ENCODE results near the gene RNF183.

The RNF183 gene

DNA sequence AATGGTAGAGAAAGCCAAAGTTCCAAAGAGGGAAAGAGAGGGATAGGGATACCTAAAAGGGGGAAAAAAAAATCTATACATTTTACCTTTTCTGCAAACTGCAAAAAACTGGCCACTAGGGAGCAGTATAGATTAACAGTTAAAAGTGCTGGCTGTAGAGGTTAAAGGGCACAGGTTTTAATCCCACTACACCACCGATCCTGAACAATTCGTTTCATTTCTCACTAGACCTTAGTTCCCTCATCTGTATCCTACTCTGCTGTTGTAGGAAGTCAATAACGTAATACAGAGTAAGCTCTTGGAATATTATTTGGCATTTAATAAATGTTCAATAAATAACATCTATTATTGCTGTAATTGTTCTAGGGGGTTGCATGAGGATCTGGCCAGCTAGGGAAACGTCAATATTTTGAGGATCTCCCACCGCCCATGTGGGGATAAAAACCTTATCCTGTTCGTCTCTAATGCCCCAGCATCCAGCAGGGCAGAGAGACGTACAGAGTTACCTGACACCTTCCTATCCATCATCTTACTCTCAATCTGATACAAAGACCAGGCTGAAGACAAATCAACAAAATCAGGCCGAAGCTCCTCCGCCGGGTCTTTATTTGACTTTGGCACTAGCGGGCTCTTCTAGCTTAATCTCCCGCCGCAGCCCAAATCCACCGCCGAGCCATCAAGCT, 28.6 kb downstream of the RNF183 start:
- peak; percentile 65 for TF ChIP-seq CTCF (IDR thresholded peaks at IDR 0.05)
- Histone ChIP-seq H3K9me3 (no peaks in the 10 kb centered on the region), H3K4me3 (ENCODE audit: low read depth in 1 of 2, low read length in 1 of 2) (peak overlapping the region; percentile 87 to 97), H3K27ac (peak overlapping the region; percentile 89), H3K27me3 (no peaks in the 10 kb centered on the region), H3K4me1 (ENCODE audit: control insufficient read depth in 1 of 2, insufficient read depth in 1 of 2, low read depth in 1 of 2, low read length in 1 of 2) (peaks cover 19% of the 10 kb centered on the region in 2 experiments), H3K36me3 (peaks cover 53% of the 10 kb centered on the region)

DNA sequence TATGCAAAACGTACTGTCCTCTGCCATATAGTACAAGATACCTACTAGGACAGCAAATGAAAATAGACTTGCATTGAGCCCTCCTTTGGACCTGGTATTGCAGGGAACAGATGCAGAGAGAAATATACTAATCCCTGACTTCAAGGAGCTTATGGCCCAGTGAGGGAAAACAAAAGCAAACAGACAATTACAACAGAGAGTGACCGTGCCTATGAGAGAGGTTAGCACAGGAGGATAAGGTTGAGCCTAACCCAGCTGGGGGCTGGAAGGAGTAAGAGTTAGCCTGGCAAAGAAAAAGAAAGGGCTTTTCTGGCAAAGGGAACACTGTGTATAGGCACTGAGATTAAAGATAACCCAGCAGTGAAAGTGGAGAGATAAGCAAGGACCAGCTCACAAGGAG, 33.3 kb downstream of the RNF183 start:
- Histone ChIP-seq H3K9me3 (no peaks in the 10 kb centered on the region), H3K27me3 (no peaks in the 10 kb centered on the region), H3K27ac (no peak overlapping the region), H3K4me3 (ENCODE audit: low read depth in 1 of 2, low read length in 1 of 2) (no peak overlapping the region), H3K4me1 (ENCODE audit: control insufficient read depth in 1 of 2, insufficient read depth in 1 of 2, low read depth in 1 of 2, low read length in 1 of 2) (peaks cover 9 to 10% of the 10 kb centered on the region in 2 experiments), H3K36me3 (peaks cover 60% of the 10 kb centered on the region)
- TF ChIP-seq CTCF (IDR thresholded peaks at IDR 0.05), result no peak

DNA sequence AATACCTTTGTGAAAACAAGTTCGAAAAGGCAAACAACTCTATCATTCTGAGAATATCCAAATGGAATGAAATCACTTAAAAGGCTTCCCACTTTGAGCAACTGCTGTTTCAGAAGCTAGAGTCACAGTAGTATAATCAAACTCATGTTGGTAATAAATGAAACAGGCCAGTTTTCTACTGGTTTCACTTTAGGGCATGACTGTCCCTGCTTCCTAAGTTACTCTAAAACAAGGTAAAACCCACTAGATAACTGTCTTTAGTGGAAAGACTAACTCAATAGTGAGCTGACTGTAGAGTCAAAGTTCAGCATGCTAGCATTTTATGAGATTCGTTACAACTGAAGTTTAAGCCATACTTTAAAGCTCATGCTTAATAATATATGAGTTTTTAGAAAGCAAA, 33.8 kb downstream of the RNF183 start:
- H3K27me3 ChIP-seq, result no peaks in the 10 kb centered on the region
- H3K4me1 ChIP-seq (ENCODE audit: control insufficient read depth in 1 of 2, insufficient read depth in 1 of 2, low read depth in 1 of 2, low read length in 1 of 2), result peaks cover 4 to 5% of the 10 kb centered on the region in 2 experiments
- no peak overlapping the region for H3K4me3 ChIP-seq (ENCODE audit: low read depth in 1 of 2, low read length in 1 of 2)
- peaks cover 60% of the 10 kb centered on the region for H3K36me3 ChIP-seq
- no peak overlapping the region for H3K27ac ChIP-seq
- no peaks in the 10 kb centered on the region for H3K9me3 ChIP-seq
- no peak for TF ChIP-seq CTCF (IDR thresholded peaks at IDR 0.05)

- Histone ChIP-seq H3K36me3 (peaks cover 58% of the 10 kb centered on the region), H3K27me3 (no peaks in the 10 kb centered on the region), H3K4me3 (ENCODE audit: low read depth in 1 of 2, low read length in 1 of 2) (no peak overlapping the region), H3K4me1 (ENCODE audit: control insufficient read depth in 1 of 2, insufficient read depth in 1 of 2, low read depth in 1 of 2, low read length in 1 of 2) (no peaks in the 10 kb centered on the region), H3K27ac (no peak overlapping the region), H3K9me3 (no peaks in the 10 kb centered on the region)
- TF ChIP-seq CTCF (IDR thresholded peaks at IDR 0.05), result no peak
Observed at GRCh38 chr9:113267911-113268566, 35.1 kb downstream of the RNF183 start.

- Histone ChIP-seq H3K27ac (no peak overlapping the region), H3K4me1 (ENCODE audit: control insufficient read depth in 1 of 2, insufficient read depth in 1 of 2, low read depth in 1 of 2, low read length in 1 of 2) (no peaks in the 10 kb centered on the region), H3K9me3 (no peaks in the 10 kb centered on the region), H3K4me3 (ENCODE audit: low read depth in 1 of 2, low read length in 1 of 2) (no peak overlapping the region), H3K36me3 (peaks cover 58% of the 10 kb centered on the region), H3K27me3 (no peaks in the 10 kb centered on the region)
- no peak for TF ChIP-seq CTCF (IDR thresholded peaks at IDR 0.05)
Observed at GRCh38 chr9:113266174-113266573, 37.0 kb downstream of the RNF183 start.
